NCI-H1436 treated with DMSO at 0.1 percent for 48 hours (cell line): ENCODE measurements around the gene ARNT2.
"Not testable (repeated sequence)": the region's sequence is repeated elsewhere in the genome, so short reads cannot be mapped to it uniquely, and the experiment has no call there.

ENCODE experiments used
- DNase-seq: peaks from one replicate; lab custom pipeline; 2025; lab: John Stamatoyannopoulos, UW

The ARNT2 gene

DNA sequence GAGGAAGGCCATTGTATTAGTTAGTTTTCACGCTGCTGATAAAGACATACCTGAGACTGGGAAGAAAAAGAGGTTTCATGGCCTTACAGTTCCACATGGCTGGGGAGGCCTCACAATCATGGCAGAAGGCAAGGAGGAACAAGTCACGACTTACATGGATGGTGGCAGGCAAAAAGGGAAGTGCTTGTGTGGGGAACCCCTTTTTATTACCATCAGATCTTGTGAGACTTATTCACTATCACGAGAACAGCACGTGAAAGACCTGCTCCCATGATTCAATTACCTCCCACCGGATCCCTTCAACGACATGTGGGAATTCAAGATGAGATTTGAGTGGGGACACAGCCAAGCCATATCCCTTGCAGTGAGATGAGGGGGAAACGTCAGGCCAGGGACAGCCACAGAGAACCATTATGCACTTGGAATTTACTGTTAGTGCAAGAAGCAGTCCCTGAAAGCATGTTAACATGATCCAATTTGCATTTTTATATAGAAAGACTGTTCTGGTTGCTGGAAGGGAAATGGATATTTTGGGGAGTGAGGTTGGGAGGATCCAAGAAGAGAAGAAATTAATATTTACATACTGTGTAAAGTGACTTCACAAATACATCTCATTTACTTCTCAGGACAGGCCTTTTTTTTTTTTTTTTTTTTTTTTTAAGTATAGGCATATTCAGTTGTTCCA lies 87.1 kb downstream of the ARNT2 start:
- DNase-seq = no peak

DNA sequence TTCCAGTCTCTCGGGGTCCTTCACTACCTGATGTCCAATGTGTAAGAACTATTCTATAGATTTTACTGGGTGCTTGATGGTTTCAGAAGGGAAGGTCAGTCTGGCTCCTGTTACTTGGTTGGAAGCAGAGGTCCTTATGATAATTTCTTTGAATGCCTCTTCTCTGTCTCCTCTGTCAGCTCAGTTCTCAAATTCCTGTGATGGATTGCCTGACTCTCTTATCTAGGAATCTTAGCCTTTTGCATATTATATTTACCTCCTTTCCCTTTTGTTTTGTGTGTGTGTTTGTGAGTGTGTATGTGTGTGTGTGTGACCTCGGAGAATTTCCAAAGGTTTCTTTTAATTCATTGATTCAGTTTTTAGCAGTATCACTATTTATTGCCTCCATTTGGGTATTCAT lies 88.2 kb downstream of the ARNT2 start:
- DNase-seq = no peak

DNA sequence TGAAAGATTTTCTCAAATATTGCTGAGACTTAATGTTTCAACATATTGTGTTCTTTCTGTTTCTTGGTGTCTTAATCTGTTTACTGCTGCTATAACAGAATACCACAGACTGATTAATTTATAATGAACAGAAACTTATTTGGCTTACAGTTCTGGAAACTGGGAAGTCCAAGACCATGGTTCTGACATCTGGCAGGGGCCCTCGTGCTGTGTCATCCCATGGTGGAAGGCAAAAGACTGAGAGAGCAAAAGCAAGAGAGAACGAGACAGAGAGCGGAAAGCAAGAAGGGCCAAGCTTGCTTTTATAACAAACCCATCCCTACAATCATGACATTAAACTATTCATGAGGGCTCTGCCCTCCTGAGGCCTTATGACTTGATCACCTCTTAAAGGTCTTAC lies 88.7 kb downstream of the ARNT2 start:
- no peak for DNase-seq

DNA sequence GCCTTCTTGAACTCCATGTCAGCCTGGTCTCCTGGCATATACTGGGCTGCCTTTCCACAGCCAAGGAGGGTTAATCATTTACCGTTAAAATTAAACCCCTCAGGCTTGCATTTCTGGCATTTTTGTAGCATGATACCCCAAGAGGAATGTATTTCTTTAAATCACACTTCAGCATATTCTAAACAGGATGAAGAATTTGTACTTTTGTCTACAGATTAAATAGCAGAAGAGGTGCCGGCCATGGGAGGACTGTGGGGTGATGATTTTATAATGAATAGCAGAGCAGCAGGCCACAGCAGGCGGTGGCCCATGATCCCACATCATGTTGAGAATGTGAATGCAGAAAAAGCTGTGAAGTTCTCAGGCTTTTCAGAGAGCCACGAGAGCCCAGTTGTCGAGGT lies 90.2 kb downstream of the ARNT2 start:
- DNase-seq = no peak

DNA sequence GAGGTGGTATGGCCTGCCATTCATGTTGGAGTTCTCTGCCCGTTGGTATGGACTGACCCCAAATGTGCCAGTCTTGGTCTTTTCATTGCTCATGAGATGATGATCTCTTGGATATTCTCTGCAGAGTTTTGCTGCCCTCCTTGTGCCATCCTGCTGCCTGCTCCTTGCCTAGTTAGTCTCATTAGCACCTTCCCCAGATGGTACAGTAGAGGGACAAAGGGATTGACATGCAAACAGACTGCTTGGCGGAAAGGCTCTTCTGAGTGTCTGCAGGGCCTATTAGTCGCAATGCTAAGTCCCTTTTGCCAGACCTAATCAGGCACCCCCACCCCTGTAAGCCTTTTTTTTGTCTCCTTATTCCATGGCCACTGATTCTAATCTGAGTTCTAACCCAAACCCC lies 90.6 kb downstream of the ARNT2 start:
- no peak for DNase-seq

DNA sequence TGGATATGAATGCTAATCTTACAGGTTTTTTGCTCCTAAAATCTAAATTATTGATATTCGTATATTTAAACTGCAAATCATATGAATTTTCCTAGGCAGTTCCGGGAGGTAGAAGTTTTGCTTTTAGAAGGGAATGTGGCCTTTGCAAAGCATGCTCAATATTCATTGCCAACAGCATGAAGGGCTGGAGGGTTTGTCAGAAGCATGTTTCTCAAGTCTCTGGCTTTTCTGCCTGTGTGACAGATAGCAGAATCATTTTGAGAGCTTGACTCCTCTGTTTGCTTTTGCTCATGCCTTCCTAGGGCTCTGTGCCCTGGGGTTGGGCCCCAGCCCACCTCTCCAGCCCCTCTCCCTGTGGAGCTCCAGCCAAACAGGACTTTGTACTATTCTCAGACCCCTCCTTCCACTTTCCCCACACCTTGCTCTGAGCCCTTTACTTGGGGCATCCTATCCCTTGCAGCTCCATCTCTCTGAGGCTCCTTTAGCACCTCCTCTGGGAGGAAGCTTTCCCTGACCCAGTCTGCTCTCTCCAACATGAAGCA lies 91.3 kb downstream of the ARNT2 start:
- DNase-seq = no peak

DNA sequence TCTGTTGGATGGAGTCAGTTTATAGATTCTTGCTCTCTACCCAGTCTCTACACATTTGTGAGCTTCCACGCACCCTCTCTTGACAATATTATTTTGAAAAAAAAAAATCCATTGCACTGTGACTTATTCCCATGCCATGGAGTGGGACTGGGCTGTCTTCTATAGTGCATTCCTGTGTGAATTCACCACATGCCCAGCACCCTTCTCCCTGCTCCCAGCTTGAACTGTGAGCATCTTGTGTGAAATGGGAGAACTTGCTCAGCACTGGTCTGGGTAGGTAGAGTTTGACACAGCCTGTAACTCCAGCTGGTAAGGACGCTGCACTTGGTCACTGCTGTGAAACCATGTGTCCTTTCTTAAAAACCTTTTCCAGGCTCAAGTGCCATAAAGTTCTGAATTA lies 91.9 kb downstream of the ARNT2 start:
- DNase-seq = no peak

DNA sequence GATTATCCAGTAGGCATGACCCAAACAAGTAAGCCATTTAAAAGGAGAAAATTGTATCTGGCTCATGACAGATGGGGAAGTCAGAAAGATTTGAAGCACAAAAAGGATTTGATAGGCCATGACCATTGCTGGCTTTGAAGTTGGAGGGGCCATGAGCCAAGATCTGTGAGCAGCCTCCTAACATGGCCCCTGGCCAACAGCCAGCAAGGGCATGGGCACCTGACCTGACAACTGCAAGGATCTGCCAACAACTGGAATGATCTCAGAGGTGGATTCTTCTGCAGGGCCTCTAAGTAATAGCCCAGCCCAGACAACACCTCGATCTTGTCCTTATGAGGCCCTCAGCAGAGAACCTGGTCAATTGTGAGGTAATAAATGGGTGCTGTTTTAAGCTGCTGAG lies 93.0 kb downstream of the ARNT2 start:
- DNase-seq = no peak

DNA sequence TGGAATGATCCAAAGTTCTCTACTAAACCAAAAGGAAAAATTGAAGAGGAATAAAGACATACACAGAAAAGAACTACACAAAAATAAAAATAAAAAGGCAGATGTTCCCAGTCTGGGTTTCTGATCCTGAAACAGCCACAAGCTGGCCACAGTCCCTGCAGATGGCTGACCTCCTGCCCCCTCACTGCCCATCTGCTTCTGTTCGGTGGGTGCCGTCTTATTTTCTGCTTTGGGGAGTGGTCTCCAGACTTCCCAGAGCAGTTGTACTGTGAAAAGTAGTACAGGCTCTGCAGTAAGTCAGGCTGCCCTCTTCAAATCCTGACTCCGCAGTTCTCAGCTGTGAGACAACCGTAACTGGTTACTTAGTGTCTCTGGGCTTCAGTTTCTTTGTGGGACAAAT lies 94.5 kb downstream of the ARNT2 start:
- DNase-seq = no peak

DNA sequence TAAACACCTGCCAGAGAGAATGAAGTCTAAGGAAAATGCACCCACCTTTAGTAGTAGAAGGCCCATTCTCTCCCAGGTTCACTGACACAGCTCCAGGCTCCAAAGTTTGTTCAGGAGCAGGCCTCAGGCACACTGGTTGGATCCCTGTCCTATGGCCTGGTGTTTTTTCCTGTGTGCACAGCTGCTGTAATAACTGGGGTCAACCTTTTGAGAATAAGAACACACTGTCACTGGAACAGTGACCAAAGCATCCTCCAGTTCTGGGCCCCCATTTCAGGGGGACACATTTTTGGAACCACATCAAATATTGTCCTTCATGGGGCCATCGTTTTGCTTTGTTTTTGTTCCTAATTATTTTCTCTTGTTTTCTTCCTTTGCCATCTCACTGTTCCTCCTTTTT lies 95.8 kb downstream of the ARNT2 start:
- no peak for DNase-seq

DNA sequence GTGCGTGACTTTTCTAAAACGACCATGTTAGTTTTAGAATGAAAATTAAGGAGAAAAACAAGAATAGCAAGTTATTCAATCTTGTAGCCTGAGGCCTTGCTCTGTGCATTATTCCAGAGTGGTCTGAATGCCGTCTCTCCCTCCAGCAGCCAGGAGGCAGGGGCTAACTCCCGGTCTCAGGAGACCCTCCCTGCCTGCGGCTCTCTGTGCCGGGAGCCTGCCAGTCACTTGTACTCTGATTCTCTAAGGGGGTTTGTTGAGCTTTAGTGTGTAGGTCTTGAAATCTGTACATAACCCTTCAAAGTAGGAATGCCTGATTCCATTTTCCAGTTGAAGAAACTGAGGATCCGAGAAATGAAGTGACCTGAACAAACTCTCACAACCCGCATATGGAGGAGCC lies 97.3 kb downstream of the ARNT2 start:
- no peak for DNase-seq

DNA sequence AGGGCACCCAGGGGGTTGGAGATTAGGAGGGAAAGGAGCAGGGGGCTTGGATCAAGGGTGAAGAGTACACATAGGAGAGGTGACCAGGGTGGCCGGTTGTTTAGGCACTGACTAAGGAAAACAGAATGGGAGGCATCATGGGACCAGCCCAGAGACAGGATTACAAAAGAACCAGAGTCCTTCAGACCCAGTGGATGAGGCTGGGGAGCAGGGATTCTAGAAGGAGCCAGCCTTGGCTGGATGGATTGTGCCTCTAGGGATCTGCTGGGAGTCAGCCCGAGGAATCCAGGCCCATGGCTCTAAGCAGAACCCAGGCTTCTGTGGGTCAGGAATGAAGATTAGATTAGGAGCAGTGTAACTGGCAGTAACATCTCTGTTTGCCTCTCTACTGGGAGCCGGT lies 98.6 kb downstream of the ARNT2 start:
- DNase-seq = no peak

DNA sequence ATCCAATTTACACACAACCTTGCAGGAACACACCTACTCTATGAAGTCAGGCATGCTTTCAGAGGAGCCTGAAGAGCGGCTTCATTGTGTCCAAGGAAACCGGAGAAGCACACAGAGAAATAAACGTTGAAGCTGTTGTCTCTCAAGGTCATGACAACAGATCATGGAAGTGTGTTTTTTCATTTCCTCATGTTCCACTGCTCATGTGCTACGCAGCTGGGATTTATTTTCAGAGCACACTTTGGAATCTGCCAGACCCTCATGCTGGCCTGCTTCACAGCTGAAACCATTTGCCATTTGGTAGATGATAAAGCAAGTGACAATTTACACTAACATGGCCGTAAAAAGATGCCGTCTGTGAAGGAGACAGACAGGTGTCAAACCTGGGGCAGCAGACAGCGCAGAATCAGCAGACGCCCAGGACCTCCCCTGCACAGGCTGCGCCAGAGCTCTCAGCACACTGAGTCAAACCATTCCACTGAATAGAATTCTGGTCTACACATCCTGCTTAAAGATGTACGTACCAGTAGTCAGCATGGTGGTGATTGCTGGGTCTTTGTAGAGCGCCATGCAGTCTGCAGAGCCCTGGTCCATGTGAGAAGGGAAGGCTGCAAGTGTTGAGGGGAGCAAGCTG lies 99.3 kb downstream of the ARNT2 start:
- no peak for DNase-seq

DNA sequence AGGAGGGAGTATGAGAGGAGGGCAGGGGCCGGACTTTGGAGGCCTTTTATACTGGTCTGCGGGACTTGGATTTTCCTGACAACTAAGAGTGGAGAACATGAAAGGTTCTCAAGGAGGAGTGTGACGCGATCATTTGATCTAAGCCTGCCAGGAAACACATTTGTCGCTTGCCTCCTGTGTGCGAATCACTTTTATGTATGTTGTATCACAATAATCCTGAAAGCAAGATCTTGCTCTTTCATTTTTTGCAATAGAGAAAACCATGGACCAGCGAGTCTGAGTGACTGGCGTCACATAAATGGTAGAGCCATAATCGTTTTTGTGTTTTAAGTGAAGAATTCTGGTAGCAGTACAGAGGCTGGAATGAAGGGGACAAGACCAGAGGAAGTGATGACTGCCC lies 100.7 kb downstream of the ARNT2 start:
- DNase-seq = no peak

DNA sequence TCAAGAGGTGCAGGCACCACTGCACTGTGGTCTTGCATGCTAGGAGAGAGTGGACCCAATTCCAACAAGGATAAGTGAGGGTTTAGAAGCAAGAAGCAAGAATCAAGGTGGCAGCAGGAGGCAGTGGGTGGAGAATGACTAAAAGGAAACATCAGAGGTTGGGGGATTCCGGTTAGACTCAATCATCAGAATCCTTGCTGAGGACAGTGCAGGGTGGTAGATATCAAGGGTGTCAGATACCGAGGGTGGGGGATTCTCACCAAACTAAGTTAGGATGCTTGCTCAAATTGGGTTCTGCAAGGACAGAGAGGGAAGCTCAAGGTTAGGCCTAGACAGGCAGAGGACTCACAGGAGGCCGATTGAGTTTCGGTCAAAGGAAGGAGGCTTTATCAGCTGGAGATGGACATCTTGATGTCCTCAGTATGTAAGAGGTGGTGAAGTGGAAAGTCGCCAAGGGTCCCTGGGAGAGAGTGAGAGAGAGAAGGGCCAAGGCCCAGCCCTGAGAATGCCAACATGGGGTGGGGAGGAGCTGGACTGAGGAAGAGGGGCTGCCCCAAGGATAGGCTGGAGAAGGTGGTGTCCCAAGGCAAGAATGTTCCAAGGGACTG lies 102.2 kb downstream of the ARNT2 start:
- no peak for DNase-seq

DNA sequence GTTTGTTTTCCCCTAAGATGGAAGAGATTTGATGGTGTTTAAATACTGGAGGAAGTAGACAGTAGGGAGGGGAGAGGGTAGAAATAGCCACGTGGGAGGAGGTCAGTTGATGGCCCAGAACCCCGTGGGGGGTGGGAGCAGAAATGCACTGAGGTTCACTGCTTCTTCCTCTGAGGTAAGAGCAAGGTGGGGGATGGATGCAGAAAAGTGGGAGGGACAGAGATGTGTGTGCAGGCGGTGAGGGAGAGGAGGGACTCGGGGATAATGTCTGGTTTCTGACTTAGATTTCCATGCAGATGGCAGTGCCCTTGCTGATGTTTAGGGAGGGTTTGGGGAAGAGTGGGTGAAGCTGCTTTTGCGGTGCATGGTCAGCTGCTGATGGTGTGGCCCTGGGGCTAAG lies 102.9 kb downstream of the ARNT2 start:
- DNase-seq = no peak

DNA sequence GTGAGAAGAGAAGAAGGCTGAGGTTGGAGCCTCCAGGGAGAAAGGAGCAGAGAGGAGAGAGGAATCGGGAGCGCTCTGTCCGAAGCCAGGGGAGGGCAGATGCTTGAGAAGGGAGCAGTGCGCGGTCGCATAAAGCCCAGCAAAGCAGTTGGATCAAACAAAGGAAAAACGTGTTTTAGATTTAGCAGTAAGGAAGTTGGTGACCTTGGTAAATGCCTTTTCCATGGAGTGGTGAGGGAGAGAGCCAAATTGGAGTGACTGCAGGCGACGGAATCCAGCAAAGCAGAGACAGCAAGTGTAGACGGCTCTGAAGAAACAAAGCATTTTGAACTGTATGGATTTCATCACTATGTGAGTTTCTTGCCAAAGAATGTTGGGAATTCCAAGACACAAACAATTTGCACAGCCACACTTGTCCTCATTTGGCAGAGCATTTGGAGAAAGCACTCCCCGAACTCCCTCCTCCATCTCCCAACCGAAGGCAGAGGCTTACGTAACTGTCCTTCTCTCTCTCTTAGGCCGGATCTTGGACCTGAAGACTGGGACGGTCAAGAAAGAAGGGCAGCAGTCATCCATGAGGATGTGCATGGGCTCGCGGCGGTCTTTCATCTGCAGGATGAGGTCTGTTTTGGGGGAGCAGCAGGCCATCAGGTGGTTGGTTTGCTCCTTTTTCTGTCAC lies 103.6 kb downstream of the ARNT2 start:
- no peak for DNase-seq

DNA sequence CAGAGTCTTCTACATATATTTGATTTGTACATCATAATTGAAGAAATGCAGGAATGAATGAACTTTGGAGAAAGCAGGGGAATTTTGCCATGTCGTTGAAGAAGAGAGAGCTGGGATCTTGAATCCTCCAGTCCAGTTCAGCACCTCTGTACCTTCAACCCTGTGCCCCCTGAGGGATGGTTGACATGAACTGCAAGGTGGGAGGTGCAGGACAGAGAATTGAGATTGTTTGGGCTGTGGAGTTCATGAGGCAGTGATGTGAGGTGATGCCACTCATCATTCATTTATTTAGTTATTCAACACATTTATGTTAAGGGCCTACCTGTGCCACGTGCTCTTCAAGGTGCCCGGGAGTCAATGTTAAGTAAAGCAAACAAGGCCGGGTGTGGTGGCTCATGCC lies 104.6 kb downstream of the ARNT2 start:
- DNase-seq = no peak

DNA sequence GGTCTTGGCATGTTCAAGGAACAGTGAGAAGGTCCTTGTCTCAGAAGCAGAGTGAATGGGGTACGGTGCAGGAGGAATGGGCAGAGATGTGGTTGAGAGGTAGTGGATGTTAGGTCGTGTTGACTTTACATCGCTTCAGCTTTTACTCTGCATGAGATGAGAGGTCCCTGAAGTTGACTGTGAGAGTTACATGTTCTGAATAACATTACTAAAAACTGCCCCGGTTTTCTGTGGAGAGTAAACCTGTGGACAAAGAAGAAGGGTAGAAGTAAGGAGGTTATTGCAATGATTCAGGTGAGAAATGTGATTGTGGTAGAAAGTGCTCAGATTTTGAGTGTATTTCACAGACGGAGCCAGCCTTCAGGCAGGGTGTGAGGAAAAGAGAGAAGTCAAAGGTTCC lies 105.6 kb downstream of the ARNT2 start:
- no peak for DNase-seq

DNA sequence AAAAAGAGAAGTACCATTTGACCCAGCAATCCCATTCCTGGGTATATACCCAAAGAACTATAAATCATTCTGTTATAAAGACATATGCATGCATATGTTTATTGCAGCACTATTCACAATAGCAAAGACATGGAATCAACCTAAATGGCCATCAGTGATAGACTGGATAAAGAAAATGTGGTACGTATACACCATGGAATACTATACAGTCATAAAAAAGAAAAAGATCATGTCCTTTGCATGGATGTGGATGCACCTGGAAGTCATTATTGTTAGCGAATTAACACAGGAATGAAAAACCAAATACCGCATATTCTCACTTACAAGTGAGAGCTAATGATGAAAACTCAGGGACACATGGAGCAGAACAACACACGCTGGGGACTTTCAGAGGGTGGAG lies 106.8 kb downstream of the ARNT2 start:
- not testable (repeated sequence) for DNase-seq

DNA sequence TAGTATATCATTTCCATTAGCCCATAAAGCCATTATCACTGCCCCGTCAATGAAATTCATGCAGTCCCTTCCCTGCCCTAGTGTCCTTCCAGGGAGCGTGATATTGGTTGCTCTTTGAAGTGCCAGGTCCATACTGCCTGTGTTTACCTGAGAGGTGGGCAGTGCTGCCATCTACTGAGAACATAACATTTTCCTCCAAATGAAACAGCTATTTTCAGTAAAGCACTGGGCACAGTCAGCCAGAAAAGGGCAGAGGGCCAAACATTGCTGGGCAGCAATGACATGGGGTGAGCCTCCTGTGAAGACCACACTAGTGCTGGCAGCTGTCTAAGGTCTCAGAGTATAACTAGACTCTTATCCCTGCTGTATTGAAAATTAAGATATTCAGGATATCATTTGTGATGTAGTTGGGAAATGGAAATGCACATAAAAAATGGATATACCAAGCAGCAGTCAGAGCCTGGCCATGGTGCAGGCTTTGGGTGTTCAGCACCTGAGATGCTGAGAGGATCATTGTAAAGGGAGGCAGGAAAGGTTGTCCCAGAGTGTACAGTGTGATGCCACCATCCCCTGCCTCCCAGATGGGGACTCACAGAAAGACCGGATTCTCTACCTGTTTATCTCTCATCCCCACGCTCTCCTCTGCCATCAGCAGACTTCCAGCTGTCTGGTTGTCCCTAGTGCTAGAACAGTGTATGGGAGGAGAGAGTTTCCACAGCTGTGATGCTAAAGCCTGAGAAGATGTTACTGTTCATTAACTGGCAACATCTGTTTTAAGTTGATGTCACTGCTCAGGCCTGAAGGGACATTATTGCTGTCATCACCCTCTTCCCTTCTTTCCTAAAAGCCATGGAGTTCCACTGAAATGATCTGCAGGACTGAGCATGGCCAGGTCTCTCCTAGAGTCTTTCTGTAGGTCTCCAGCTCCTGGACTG lies 108.8 kb downstream of the ARNT2 start:
- no peak for DNase-seq
